ENCODE data around the gene RUFY2. TPM values are rescaled to one million over a fixed set of nuclear protein-coding genes. Genes with fewer than 3 reads are reported as not detected.

RUFY2 gene
- total RNA-seq, 1 donor from 2014 or later: 75.6 TPM

DNA sequence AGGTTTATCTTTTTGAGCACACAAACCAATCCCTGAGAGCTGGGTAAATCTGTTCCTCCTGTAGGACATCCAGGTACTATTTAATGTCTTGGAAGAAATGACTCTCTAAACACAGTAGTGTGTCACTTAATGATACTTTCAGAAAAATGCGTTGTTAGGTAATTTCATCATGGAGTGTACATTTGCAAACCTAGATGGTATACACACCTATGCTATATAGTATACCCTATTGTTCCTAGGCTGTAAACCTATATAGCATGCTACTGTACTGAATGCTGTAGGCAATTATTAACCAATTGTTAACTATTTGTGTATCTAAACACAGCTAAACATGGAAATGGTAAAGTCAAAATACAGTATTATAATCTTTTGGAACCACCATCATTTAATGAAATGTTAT lies 10.1 kb downstream of the RUFY2 start:
- TF ChIP-seq, protein P1, sequence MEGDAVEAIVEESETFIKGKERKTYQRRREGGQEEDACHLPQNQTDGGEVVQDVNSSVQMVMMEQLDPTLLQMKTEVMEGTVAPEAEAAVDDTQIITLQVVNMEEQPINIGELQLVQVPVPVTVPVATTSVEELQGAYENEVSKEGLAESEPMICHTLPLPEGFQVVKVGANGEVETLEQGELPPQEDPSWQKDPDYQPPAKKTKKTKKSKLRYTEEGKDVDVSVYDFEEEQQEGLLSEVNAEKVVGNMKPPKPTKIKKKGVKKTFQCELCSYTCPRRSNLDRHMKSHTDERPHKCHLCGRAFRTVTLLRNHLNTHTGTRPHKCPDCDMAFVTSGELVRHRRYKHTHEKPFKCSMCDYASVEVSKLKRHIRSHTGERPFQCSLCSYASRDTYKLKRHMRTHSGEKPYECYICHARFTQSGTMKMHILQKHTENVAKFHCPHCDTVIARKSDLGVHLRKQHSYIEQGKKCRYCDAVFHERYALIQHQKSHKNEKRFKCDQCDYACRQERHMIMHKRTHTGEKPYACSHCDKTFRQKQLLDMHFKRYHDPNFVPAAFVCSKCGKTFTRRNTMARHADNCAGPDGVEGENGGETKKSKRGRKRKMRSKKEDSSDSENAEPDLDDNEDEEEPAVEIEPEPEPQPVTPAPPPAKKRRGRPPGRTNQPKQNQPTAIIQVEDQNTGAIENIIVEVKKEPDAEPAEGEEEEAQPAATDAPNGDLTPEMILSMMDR (IDR thresholded peaks at IDR 0.05; ENCODE audit: partially characterized antibody, unreplicated experiment): no peak

DNA sequence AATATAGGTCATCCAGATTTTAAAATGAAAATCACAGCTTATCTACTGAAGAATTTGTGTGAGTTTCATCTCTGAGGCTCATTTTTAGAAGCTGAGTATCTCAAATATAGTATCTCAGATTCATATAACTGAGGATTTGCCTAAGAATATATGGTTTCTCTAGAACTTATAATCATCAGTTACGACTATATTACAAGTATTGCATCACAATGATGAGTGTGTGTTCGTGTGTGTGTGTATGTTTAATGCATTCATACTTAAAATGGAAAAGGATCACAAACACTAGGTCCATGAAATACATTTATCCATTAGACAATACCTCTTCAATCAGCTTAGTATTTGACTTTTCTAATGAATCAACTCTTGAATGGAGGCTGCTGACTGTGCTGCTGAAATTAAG lies 21.3 kb downstream of the RUFY2 start:
- no peaks in the 10 kb centered on the region for H3K27me3 Mint-ChIP-seq (ENCODE audit: unreplicated experiment)
- H3K36me3 Mint-ChIP-seq (ENCODE audit: unreplicated experiment): no peaks in the 10 kb centered on the region
- TF ChIP-seq, protein P1 (IDR thresholded peaks at IDR 0.05; ENCODE audit: partially characterized antibody, unreplicated experiment): no peak
- H3K27ac Mint-ChIP-seq (ENCODE audit: unreplicated experiment): no peak overlapping the region
- H3K4me1 Mint-ChIP-seq (ENCODE audit: low read depth, unreplicated experiment): no peaks in the 10 kb centered on the region
- no peak overlapping the region for H3K4me3 Mint-ChIP-seq (ENCODE audit: unreplicated experiment)
- no peaks in the 10 kb centered on the region for H3K9me3 Mint-ChIP-seq (ENCODE audit: unreplicated experiment)
- no peak for DNase-seq

More for the DNA sequence above, 10.1 kb downstream of the RUFY2 start:
- Mint-ChIP-seq H3K9me3 (ENCODE audit: unreplicated experiment) (no peaks in the 10 kb centered on the region), H3K4me1 (ENCODE audit: low read depth, unreplicated experiment) (no peaks in the 10 kb centered on the region), H3K27ac (ENCODE audit: unreplicated experiment) (no peak overlapping the region), H3K4me3 (ENCODE audit: unreplicated experiment) (no peak overlapping the region), H3K36me3 (ENCODE audit: unreplicated experiment) (no peaks in the 10 kb centered on the region), H3K27me3 (ENCODE audit: unreplicated experiment) (no peaks in the 10 kb centered on the region)
- no peak for DNase-seq

DNA sequence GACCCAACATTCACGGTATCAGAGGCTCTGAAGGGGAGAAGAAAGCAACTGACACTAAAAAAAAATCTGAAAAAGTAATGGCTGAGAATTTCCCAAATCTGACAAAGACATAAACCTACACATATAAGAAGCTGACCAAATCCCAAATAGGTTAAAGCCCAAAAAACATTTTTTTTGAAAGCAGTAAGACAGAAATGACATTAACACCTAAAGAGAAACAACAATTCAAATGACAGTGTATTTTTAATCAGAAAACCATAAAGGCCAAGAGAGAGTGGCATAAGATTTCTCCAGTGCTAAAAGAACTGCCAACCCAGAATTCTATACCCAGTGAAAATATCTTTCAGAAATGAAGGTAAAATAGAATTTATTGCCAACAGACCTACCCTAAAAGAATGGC lies 35.5 kb downstream of the RUFY2 start:
- H3K36me3 Mint-ChIP-seq (ENCODE audit: unreplicated experiment): peaks cover 18% of the 10 kb centered on the region
- H3K4me3 Mint-ChIP-seq (ENCODE audit: unreplicated experiment): no peak overlapping the region
- H3K9me3 Mint-ChIP-seq (ENCODE audit: unreplicated experiment): peaks cover 2% of the 10 kb centered on the region
- DNase-seq: no peak
- no peak overlapping the region for H3K27ac Mint-ChIP-seq (ENCODE audit: unreplicated experiment)
- TF ChIP-seq, protein P1 (IDR thresholded peaks at IDR 0.05; ENCODE audit: partially characterized antibody, unreplicated experiment): no peak
- no peaks in the 10 kb centered on the region for H3K4me1 Mint-ChIP-seq (ENCODE audit: low read depth, unreplicated experiment)
- H3K27me3 Mint-ChIP-seq (ENCODE audit: unreplicated experiment): peaks cover 3% of the 10 kb centered on the region

DNA sequence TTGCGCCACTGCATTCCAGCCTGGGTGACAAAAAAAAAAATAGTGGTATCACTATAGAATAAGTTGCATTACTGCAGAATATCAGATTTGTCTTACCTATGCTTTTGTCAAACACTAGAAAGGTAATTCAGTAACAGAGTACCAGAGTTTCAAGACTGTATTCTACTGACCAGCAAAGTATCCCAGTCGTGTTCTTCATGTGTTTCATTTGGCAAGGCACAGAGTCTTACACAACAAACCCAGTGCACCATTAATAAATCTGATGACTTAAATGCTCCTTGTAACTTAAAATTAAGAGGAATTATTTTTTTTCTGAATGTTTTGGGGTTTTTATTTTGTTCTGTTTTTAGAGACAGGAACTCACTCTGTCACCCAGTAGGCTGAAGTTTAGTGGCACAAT lies 40.0 kb downstream of the RUFY2 start:
- Mint-ChIP-seq H3K4me3 (ENCODE audit: unreplicated experiment) (no peak overlapping the region), H3K27me3 (ENCODE audit: unreplicated experiment) (peaks cover 3% of the 10 kb centered on the region), H3K4me1 (ENCODE audit: low read depth, unreplicated experiment) (no peaks in the 10 kb centered on the region), H3K27ac (ENCODE audit: unreplicated experiment) (no peak overlapping the region), H3K36me3 (ENCODE audit: unreplicated experiment) (peaks cover 12% of the 10 kb centered on the region), H3K9me3 (ENCODE audit: unreplicated experiment) (peaks cover 2% of the 10 kb centered on the region)
- TF ChIP-seq, protein P1 (IDR thresholded peaks at IDR 0.05; ENCODE audit: partially characterized antibody, unreplicated experiment): no peak
- no peak for DNase-seq

- peaks cover 8% of the 10 kb centered on the region for H3K36me3 Mint-ChIP-seq (ENCODE audit: unreplicated experiment)
- H3K27ac Mint-ChIP-seq (ENCODE audit: unreplicated experiment): no peak overlapping the region
- H3K4me3 Mint-ChIP-seq (ENCODE audit: unreplicated experiment): no peak overlapping the region
- H3K9me3 Mint-ChIP-seq (ENCODE audit: unreplicated experiment): peaks cover 2% of the 10 kb centered on the region
- no peaks in the 10 kb centered on the region for H3K4me1 Mint-ChIP-seq (ENCODE audit: low read depth, unreplicated experiment)
- H3K27me3 Mint-ChIP-seq (ENCODE audit: unreplicated experiment): peaks cover 3% of the 10 kb centered on the region
- TF ChIP-seq, protein P1 (IDR thresholded peaks at IDR 0.05; ENCODE audit: partially characterized antibody, unreplicated experiment): no peak
- DNase-seq: no peak
These were observed 40.5 kb downstream of the RUFY2 start for GRCh38 chr10:68366600-68366999.

Measured in glutamatergic neuron (in vitro differentiated cells).